BJ (cell line): ENCODE data around the gene UTY. TPM values are rescaled to one million over a fixed set of nuclear protein-coding genes. Genes with fewer than 3 reads are reported as not detected.

ENCODE experiments used
- CTCF ChIA-PET: fragments of 350-600 bp; formaldehyde crosslinking; extraction: SDS; loops from one replicate; lab custom pipeline; 2021; ENCODE audit warnings: antibody characterized with exemption, inconsistent platforms; lab: Yijun Ruan, JAX
- POLR2A ChIA-PET: fragments of 300-600 bp; sonication (Branson Sonifier 250); formaldehyde crosslinking; extraction: SDS; loops from one replicate; lab custom pipeline; 2021; ENCODE audit warnings: antibody characterized with exemption; lab: Charles Lee
- DNase-seq: peaks from one replicate; pipeline ENCODE4 v3.0.0-alpha.2; 2011; ENCODE audit warnings: low read depth
- H3K27me3 ChIP-seq: 2 replicates; pipeline ENCODE4 v1.6.0; 2011; ENCODE audit warnings: low read length; ENCODE audit not compliant: control insufficient read depth, insufficient read depth
- H3K36me3 ChIP-seq: 2 replicates; pipeline ENCODE4 v1.5.1; 2011; ENCODE audit warnings: low read length; ENCODE audit not compliant: control insufficient read depth, insufficient read depth
- H3K4me3 ChIP-seq: 2 replicates; pipeline ENCODE4 v1.5.1; 2011; ENCODE audit warnings: low read depth, mild to moderate bottlenecking, control low read depth, low read length
- CTCF ChIP-seq: IDR thresholded peaks from 2 replicates; pipeline ENCODE4 v1.5.1; 2011; ENCODE audit warnings: low read depth, mild to moderate bottlenecking, control low read depth, inconsistent platforms, low read length, moderate library complexity; ENCODE audit not compliant: insufficient read depth
- polyA plus RNA-seq: library from polyadenylated mRNA; depleted of rRNA; stranded (reverse); fragments of >200 nt; gene quantifications from 2 replicates; pipeline ENCODE4 v1.2.3, GENCODE V29; 2011

The UTY gene
- polyA plus RNA-seq, 1 experiment: 5.8 TPM

GRCh38 chrY:13370245-13370644 lies 109.6 kb downstream of the UTY start:
- POLR2A ChIA-PET: no interaction called here
- no peak for TF ChIP-seq CTCF
- CTCF ChIA-PET: no interaction called here
- no peak overlapping the region for H3K4me3 ChIP-seq
- DNase-seq: no peak
- H3K27me3 ChIP-seq: no peaks in the 10 kb centered on the region
- H3K36me3 ChIP-seq: no peaks in the 10 kb centered on the region

GRCh38 chrY:13368513-13368845 lies 111.4 kb downstream of the UTY start:
- TF ChIP-seq CTCF: no peak
- CTCF ChIA-PET: no interaction called here
- POLR2A ChIA-PET: no interaction called here

GRCh38 chrY:13363641-13364040 lies 116.2 kb downstream of the UTY start:
- no peak for DNase-seq
- ChIA-PET CTCF (no interaction called here), POLR2A (no interaction called here)
- Histone ChIP-seq H3K36me3 (no peaks in the 10 kb centered on the region; the same call in 1 of the 2 replicates), H3K4me3 (no peak overlapping the region), H3K27me3 (no peaks in the 10 kb centered on the region)
- no peak for TF ChIP-seq CTCF

More at GRCh38 chrY:13368513-13368845, 111.4 kb downstream of the UTY start:
- H3K27me3 ChIP-seq: no peaks in the 10 kb centered on the region
- H3K4me3 ChIP-seq: no peak overlapping the region
- no peaks in the 10 kb centered on the region for H3K36me3 ChIP-seq
- no peak for DNase-seq

- Histone ChIP-seq H3K27me3 (no peaks in the 10 kb centered on the region), H3K4me3 (no peak overlapping the region), H3K36me3 (no peaks in the 10 kb centered on the region; the same call in 1 of the 2 replicates)
- POLR2A ChIA-PET: no interaction called here
- no peak for DNase-seq
- CTCF ChIA-PET: interaction anchor here (1.6 kb wide), 1 partner anchor 19 kb away, joined by 4 read pairs; no protein-coding TSS in a partner anchor
- no peak for TF ChIP-seq CTCF
Observed at GRCh38 chrY:13362662-13363061, 117.2 kb downstream of the UTY start.

- Histone ChIP-seq H3K27me3 (no peaks in the 10 kb centered on the region), H3K4me3 (no peak overlapping the region), H3K36me3 (no peaks in the 10 kb centered on the region; the same call in 1 of the 2 replicates)
- peak; percentile 11 for DNase-seq
- POLR2A ChIA-PET: no interaction called here
- no peak for TF ChIP-seq CTCF
- CTCF ChIA-PET: interaction anchor here (1.6 kb wide), 1 partner anchor 18 kb away, joined by 4 read pairs; no protein-coding TSS in a partner anchor
Observed at GRCh38 chrY:13361656-13362636, 117.9 kb downstream of the UTY start.
